Measurements from ENCODE around the gene GSTA1.
"Not testable (repeated sequence)": the region's sequence is repeated elsewhere in the genome, so short reads cannot be mapped to it uniquely, and the experiment has no call there.

The GSTA1 gene

GRCh38 chr6:52808660-52809059, 5.0 kb upstream of the GSTA1 start:
- no peak for DNase-seq (ENCODE audit: low spot score)

- no peak for DNase-seq (ENCODE audit: low spot score)
Measured at GRCh38 chr6:52802806-52803205, 810 bp downstream of the GSTA1 start.

- no peak for DNase-seq (ENCODE audit: low spot score)
Measured at GRCh38 chr6:52801188-52801841, 2.3 kb downstream of the GSTA1 start.

GRCh38 chr6:52799272-52799671, 4.3 kb downstream of the GSTA1 start:
- DNase-seq (ENCODE audit: low spot score): peak; percentile 18

GRCh38 chr6:52794366-52794765, 9.2 kb downstream of the GSTA1 start:
- DNase-seq (ENCODE audit: low spot score): not testable (repeated sequence)

- no peak for DNase-seq (ENCODE audit: low spot score)
Measured at GRCh38 chr6:52790861-52791260, 12.8 kb downstream of the GSTA1 start.

- DNase-seq (ENCODE audit: low spot score): peak; percentile 8
Measured at GRCh38 chr6:52789658-52790057, 14.0 kb downstream of the GSTA1 start.

- no peak for DNase-seq (ENCODE audit: low spot score)
Measured at GRCh38 chr6:52788478-52788877, 15.1 kb downstream of the GSTA1 start.

- no peak for DNase-seq (ENCODE audit: low spot score)
Measured at GRCh38 chr6:52787917-52788316, 15.7 kb downstream of the GSTA1 start.

- DNase-seq (ENCODE audit: low spot score): no peak
Measured at GRCh38 chr6:52786249-52786956, 17.2 kb downstream of the GSTA1 start.

GRCh38 chr6:52782696-52783274, 20.8 kb downstream of the GSTA1 start:
- peak; percentile 8 for DNase-seq (ENCODE audit: low spot score)

GRCh38 chr6:52782209-52782608, 21.4 kb downstream of the GSTA1 start:
- DNase-seq (ENCODE audit: low spot score): not testable (repeated sequence)

GRCh38 chr6:52779237-52779636, 24.4 kb downstream of the GSTA1 start:
- no peak for DNase-seq (ENCODE audit: low spot score)

GRCh38 chr6:52776711-52777351, 26.8 kb downstream of the GSTA1 start:
- DNase-seq (ENCODE audit: low spot score): not testable (repeated sequence)

- DNase-seq (ENCODE audit: low spot score): not testable (repeated sequence)
Measured at GRCh38 chr6:52769399-52769798, 34.2 kb downstream of the GSTA1 start.

GRCh38 chr6:52767658-52768057, 36.0 kb downstream of the GSTA1 start:
- not testable (repeated sequence) for DNase-seq (ENCODE audit: low spot score)

- DNase-seq (ENCODE audit: low spot score): not testable (repeated sequence)
Measured at GRCh38 chr6:52763322-52763916, 40.2 kb downstream of the GSTA1 start, which contains the start of gene GSTA2. GSTA2 (minus strand) TSS chr6:52763475; CDS start chr6:52757947, 5,528 bp downstream.

- not testable (repeated sequence) for DNase-seq (ENCODE audit: low spot score)
Measured at GRCh38 chr6:52761673-52762491, 41.7 kb downstream of the GSTA1 start.

GRCh38 chr6:52760105-52760765, 43.4 kb downstream of the GSTA1 start:
- DNase-seq (ENCODE audit: low spot score): no peak

GRCh38 chr6:52759085-52759484, 44.5 kb downstream of the GSTA1 start:
- DNase-seq (ENCODE audit: low spot score): no peak
